Neural cell (in vitro differentiated cells): Measurements from ENCODE around the gene VOPP1. TPM values are rescaled to one million over a fixed set of nuclear protein-coding genes. Genes with fewer than 3 reads are reported as not detected.

Experiments
- H2AFZ ChIP-seq: fragments of 200-600, 300-800 bp; sonication (generic), shearing (Covaris generic); 2 replicates; pipeline ENCODE4 v1.6.0; 2014; ENCODE audit warnings: low read depth, mild to moderate bottlenecking, antibody characterized with exemption, low read length, moderate library complexity
- H3F3A ChIP-seq: fragments of 200-600 bp; shearing (Covaris generic); 2 replicates; pipeline ENCODE4 v1.6.1; 2016; ENCODE audit warnings: mild to moderate bottlenecking, moderate library complexity, mixed read lengths, antibody characterized with exemption, low read length; ENCODE audit not compliant: insufficient read depth, poor library complexity, severe bottlenecking
- H3K27ac ChIP-seq: fragments of 200-600, 300-800 bp; sonication (generic), shearing (Covaris generic); 2 replicates; pipeline ENCODE4 v1.5.1; 2014; ENCODE audit warnings: mild to moderate bottlenecking, low read length, moderate library complexity
- H3K27me3 ChIP-seq: fragments of 300-800, 200-600 bp; sonication (generic), shearing (Covaris generic); 2 replicates; pipeline ENCODE4 v1.6.0; 2014; ENCODE audit warnings: mild to moderate bottlenecking, low read depth, low read length, moderate library complexity; ENCODE audit not compliant: insufficient read depth
- H3K36me3 ChIP-seq: fragments of 300-800, 200-600 bp; sonication (generic), shearing (Covaris generic); 2 replicates; pipeline ENCODE4 v1.5.1; 2014; ENCODE audit warnings: mild to moderate bottlenecking, antibody characterized with exemption, low read length, moderate library complexity; ENCODE audit not compliant: insufficient read depth
- H3K4me2 ChIP-seq: fragments of 300-800, 200-600 bp; sonication (generic), shearing (Covaris generic); 2 replicates; pipeline ENCODE4 v1.6.0; 2014; ENCODE audit warnings: mild to moderate bottlenecking, low read length
- H3K4me3 ChIP-seq: fragments of 300-800, 200-600 bp; sonication (generic), shearing (Covaris generic); 2 replicates; pipeline ENCODE4 v1.5.1; 2014; ENCODE audit warnings: mild to moderate bottlenecking, low read length, moderate library complexity
- H3K79me2 ChIP-seq: fragments of 200-600 bp; shearing (Covaris generic); replicated peaks from 2 replicates; pipeline ENCODE4 v1.6.0; 2014; ENCODE audit warnings: mild to moderate bottlenecking, low read length, moderate library complexity; ENCODE audit not compliant: insufficient read depth
- H3K9ac ChIP-seq: fragments of 300-800, 200-600 bp; sonication (generic), shearing (Covaris generic); 2 replicates; pipeline ENCODE4 v1.6.1; 2016; ENCODE audit warnings: mild to moderate bottlenecking, low read length, mixed read lengths
- H3K9me2 ChIP-seq: fragments of 200-600 bp; shearing (Covaris generic); 2 replicates; pipeline ENCODE4 v1.6.1; 2016; ENCODE audit warnings: mild to moderate bottlenecking, low read length, mixed read lengths; ENCODE audit not compliant: insufficient read depth
- H3K9me3 ChIP-seq: fragments of 200-600, 300-800 bp; sonication (generic), shearing (Covaris generic); 2 replicates; pipeline ENCODE4 v1.6.1; 2016; ENCODE audit warnings: mild to moderate bottlenecking, mixed run types, low read length, moderate library complexity, mixed read lengths
- H4K20me1 ChIP-seq: fragments of 200-600 bp; shearing (Covaris generic); 2 replicates; pipeline ENCODE4 v1.6.1; 2016; ENCODE audit warnings: mild to moderate bottlenecking, mixed run types; ENCODE audit not compliant: insufficient read depth
- EP300 ChIP-seq: fragments of 450-650 bp; conservative IDR thresholded peaks from 2 replicates; pipeline ENCODE4 v1.6.1; 2014; ENCODE audit warnings: antibody characterized with exemption, mild to moderate bottlenecking, moderate library complexity; ENCODE audit not compliant: poor library complexity, severe bottlenecking
- EZH2 ChIP-seq: fragments of 200-600, 300-800 bp; shearing (Covaris generic), sonication (generic); IDR thresholded peaks from 2 replicates; pipeline ENCODE4 v1.6.1; 2014; ENCODE audit warnings: antibody characterized with exemption, low read length, borderline replicate concordance, mild to moderate bottlenecking; ENCODE audit not compliant: insufficient read depth, poor library complexity, severe bottlenecking
- MXI1 ChIP-seq: fragments of 450-650 bp; conservative IDR thresholded peaks from 2 replicates; pipeline ENCODE4 v1.6.1; 2014; ENCODE audit warnings: antibody characterized with exemption, mild to moderate bottlenecking; ENCODE audit not compliant: poor library complexity, severe bottlenecking
- POLR2AphosphoS5 ChIP-seq: IDR thresholded peaks from 2 replicates; pipeline ENCODE4 v1.6.1; 2012
- RAD21 ChIP-seq: fragments of 450-650 bp; conservative IDR thresholded peaks from 2 replicates; pipeline ENCODE4 v1.6.1; 2014; ENCODE audit warnings: antibody characterized with exemption, mild to moderate bottlenecking, moderate library complexity
- REST ChIP-seq: IDR thresholded peaks from 2 replicates; pipeline ENCODE4 v1.6.1; 2012; ENCODE audit warnings: borderline replicate concordance
- SMC3 ChIP-seq: fragments of 450-650 bp; conservative IDR thresholded peaks from 2 replicates; pipeline ENCODE4 v1.6.1; 2014; ENCODE audit warnings: antibody characterized with exemption, mild to moderate bottlenecking, moderate library complexity; ENCODE audit not compliant: poor library complexity
- TAF1 ChIP-seq: IDR thresholded peaks from 2 replicates; pipeline ENCODE4 v1.6.1; 2012; ENCODE audit warnings: low read depth
- polyA plus RNA-seq: library from polyadenylated mRNA; depleted of rRNA; stranded (reverse); fragments of >200 nt; gene quantifications from 2 replicates; pipeline ENCODE4 v1.2.3, GENCODE V29; 2014
- TF ChIP-seq, protein P1 (sequence below): fragments of 450-650 bp; IDR thresholded peaks from 2 replicates; pipeline ENCODE4 v1.5.1; 2014; ENCODE audit warnings: antibody characterized with exemption, mild to moderate bottlenecking, moderate library complexity; ENCODE audit not compliant: poor library complexity, severe bottlenecking

The VOPP1 gene
- polyA plus RNA-seq, 1 donor from 2014 or later: 85.8 TPM

GRCh38 chr7:55516409-55516808 lies 55.9 kb downstream of the VOPP1 start:
- Histone ChIP-seq H3K9ac (no peak overlapping the region), H3K79me2 (no peaks in the 10 kb centered on the region), H3K9me2 (no peaks in the 10 kb centered on the region), H3K4me2 (no peak overlapping the region), H3K27me3 (no peaks in the 10 kb centered on the region), H2AFZ (no peak overlapping the region), H4K20me1 (no peaks in the 10 kb centered on the region), H3K9me3 (no peaks in the 10 kb centered on the region), H3K4me3 (no peak overlapping the region), H3F3A (no peaks in the 10 kb centered on the region), H3K27ac (no peak overlapping the region), H3K36me3 (no peaks in the 10 kb centered on the region)
- TF ChIP-seq EZH2 (no peak), SMC3 (no peak), MXI1 (no peak), EP300 (no peak), POLR2AphosphoS5 (no peak), RAD21 (no peak), REST (no peak), TAF1 (no peak)
- TF ChIP-seq, protein P1, sequence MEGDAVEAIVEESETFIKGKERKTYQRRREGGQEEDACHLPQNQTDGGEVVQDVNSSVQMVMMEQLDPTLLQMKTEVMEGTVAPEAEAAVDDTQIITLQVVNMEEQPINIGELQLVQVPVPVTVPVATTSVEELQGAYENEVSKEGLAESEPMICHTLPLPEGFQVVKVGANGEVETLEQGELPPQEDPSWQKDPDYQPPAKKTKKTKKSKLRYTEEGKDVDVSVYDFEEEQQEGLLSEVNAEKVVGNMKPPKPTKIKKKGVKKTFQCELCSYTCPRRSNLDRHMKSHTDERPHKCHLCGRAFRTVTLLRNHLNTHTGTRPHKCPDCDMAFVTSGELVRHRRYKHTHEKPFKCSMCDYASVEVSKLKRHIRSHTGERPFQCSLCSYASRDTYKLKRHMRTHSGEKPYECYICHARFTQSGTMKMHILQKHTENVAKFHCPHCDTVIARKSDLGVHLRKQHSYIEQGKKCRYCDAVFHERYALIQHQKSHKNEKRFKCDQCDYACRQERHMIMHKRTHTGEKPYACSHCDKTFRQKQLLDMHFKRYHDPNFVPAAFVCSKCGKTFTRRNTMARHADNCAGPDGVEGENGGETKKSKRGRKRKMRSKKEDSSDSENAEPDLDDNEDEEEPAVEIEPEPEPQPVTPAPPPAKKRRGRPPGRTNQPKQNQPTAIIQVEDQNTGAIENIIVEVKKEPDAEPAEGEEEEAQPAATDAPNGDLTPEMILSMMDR: no peak

- H2AFZ ChIP-seq: no peak overlapping the region
- H3K36me3 ChIP-seq: no peaks in the 10 kb centered on the region
- no peak overlapping the region for H3K27ac ChIP-seq
- no peaks in the 10 kb centered on the region for H3K79me2 ChIP-seq
- no peaks in the 10 kb centered on the region for H3F3A ChIP-seq
- H3K4me3 ChIP-seq: no peak overlapping the region
- H4K20me1 ChIP-seq: no peaks in the 10 kb centered on the region
- H3K9me2 ChIP-seq: no peaks in the 10 kb centered on the region
- no peaks in the 10 kb centered on the region for H3K27me3 ChIP-seq
- no peak overlapping the region for H3K9ac ChIP-seq
- TF ChIP-seq REST: no peak
- no peak for TF ChIP-seq POLR2AphosphoS5
- no peak for TF ChIP-seq RAD21
- no peaks in the 10 kb centered on the region for H3K9me3 ChIP-seq
- no peak overlapping the region for H3K4me2 ChIP-seq
Measured at GRCh38 chr7:55515569-55516279, 56.6 kb downstream of the VOPP1 start.
